ENCODE measurements around the gene TMEM132A.
"Not testable (repeated sequence)": the region's sequence is repeated elsewhere in the genome, so short reads cannot be mapped to it uniquely, and the experiment has no call there.

The TMEM132A gene

DNA sequence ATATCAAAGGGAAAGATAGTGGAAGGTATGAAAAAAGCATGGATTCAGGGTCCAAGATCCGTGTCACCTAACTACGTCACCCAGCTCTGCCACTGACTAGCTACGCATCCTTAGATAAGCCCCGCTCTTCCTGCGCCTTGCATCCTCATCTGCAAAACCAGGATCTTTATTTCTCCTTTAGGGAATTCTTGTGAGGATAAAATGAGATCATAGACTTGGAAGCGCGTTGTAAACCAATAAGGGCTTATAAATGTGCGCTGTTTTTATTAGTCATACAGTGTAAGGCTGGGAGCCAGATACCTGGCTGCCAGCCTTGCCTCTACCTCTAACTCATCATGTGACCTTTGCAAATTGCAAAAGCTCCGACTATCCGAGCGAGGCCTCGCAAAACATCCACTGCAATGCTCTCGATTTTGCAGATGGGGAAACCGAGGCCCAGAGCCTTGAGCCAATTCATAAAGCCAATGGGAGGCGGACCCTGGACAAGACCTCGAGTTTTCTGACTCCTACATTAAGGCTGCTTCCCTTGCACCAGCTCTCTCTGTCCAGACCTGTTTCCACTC is 18.6 kb upstream of the TMEM132A start:
- no peak for DNase-seq

DNA sequence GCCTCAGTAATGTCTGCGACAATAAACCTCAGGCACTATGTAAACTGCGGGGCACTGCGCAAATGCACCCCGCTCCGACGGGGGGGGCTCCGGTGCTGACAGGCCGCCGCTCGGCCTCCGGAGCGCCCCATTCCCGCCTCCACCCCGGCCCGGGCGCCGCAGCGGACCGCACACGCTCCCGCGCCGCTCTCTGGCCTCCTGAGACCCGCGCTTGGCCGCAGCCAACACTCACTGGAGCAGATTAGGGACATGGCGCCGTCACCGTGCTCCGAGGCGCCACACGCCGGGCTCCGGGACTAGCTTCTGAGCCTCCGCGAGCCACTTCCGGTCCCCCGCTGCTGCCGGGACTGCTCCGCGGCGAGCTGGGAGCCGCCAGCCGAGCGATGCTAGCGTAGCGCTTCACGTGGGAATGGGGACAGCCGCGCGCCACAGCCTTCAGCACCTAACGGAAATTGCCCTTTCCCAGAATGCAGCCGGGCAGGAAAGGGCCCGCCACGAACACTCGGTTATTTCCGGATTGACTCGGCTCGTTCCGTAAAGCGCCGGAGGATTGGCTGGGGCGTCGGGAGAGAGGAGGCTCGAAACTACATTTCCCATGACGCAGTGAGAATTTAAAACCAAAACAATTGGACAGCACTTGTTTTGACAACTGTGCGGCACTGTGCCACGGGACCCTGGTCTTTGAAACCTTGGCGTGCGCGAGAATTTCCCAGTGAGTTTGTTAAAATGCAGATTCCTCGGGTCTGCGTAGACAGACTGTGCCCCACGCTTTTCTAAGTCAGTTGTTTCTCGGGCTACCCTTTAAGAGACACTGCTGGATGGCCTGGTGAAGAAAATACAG is 17.9 kb upstream of the TMEM132A start, which contains the start of gene PRPF19:
PRPF19 (minus strand) TSS at position 454 of the 841 bp plus-strand sequence; CDS start at position 251, 203 bp downstream.
- peak; percentile 96 for DNase-seq

DNA sequence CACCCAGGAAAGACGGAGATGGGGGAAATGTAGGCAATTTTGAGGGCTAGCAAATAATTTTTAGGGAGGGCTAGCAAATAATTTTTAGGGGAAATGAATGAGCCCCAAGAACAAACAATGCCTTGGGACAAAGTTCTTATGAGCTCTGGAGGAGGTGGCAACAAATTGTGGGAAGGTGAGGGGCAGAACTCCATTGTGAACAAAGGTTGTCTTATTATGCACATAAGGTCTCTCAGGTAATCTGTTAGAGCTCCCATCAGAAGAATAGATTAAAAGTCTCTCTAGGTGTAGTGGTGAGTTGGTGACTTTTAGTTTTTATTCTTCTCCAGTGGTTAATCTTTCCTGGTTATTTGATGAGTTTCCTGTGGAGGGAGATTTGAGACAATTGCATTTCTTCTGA is 15.5 kb upstream of the TMEM132A start:
- no peak for DNase-seq

DNA sequence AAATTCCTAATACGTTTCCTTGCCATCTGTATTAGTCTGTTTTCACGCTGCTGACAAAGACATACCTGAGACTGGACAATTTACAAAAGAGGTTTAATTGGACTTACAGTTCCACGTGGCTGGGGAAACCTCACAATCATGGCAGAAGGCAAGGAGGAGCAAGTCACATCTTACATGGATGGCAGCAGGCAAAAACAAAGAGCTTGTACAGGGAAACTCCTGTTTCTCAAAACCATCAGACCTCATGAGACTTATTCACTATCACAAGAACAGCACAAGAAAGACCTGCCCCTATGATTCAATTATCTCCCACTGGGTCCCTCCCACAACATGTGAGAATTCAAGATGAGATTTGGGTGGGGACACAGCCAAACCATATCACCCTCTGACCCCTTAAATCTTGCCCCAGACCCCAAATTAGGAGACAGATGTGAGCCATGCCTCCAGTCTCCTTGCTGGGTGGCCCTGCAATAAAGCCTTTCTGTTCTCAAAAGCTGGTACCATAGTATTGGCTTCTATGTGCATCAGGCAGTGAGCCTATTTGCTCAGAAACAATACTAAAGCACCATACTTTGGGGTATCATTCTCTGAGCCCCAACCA is 14.5 kb upstream of the TMEM132A start:
- DNase-seq, result not testable (repeated sequence)

DNA sequence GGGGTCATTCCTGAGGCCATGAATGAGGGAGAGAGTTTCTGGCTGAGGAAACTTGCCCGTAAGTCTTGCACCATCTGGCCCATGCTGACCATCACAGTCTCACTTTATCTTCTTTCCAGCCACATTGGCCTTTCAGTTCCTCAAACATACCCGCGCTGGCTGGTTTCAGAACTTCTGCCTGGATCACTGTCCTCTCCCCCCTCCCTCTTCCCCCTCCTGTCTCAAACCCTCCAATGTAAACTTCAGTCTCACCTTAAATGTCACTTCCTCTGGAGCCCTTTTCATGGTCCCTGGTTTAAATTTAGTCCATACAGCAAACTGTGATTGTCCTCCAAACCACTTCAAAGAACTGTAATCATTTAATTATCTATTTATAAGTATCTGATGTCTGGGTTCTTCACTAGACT is 14.0 kb upstream of the TMEM132A start:
- DNase-seq, result no peak

DNA sequence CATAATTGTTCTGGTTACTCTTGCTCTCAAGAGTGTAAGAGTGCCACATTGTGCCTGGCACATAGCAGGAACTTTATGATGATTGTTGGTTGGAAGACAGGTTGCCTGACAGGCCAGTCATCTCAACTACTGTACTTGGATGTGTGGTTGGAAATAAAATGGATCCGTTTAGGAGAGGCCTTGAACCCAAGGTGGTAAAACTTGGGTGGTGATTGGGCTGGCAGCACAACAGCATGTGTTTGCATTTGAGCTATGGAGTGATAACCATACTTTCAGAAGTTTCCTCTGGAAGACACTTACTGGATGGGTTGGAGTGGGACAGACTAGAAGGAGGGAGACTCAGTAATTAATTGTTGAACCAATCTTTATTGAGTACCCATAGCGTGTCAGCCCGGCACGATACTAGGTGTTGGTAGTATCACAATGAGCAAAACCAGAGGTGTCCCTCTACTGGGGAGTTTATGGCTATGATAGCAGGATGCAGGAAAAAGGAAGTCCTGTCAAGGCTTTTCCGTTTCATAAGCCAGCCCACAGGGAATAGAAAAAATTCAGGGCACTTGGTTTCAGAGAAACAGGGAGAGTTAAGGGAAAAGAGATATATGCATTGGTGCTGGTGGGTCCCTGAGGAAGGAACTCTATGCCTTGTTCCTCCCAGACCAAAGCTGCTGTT is 13.4 kb upstream of the TMEM132A start:
- no peak for DNase-seq

DNA sequence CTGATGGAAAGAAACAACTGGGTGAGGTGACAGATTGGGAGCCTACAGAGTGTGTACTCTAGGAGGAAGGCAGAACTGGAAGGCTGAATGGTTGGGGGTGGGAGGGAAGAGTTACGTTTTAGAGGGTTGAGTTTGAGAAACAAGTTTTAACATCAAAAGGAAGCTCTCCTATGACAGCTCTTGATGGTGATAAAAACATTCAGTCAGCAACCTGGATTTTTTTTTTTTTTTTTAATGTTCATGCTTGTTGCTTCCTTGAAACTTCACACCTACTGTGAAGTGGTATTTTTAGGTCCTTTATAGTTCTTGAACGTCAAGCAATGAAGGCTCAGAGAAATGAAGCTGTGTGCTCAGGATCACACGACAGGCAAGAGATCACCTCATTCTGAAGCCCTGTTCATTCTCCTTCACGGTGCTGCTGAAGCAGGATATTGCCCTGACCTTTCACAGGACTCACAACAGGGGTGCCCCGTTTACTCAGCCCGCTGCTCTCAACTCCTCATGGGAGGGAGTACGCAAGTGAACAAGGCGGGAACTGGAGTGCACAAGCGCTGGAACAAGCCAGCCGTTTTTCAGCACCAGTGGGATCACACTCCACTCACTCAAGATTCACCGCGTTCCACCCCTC is 11.9 kb upstream of the TMEM132A start:
- no peak for DNase-seq

DNA sequence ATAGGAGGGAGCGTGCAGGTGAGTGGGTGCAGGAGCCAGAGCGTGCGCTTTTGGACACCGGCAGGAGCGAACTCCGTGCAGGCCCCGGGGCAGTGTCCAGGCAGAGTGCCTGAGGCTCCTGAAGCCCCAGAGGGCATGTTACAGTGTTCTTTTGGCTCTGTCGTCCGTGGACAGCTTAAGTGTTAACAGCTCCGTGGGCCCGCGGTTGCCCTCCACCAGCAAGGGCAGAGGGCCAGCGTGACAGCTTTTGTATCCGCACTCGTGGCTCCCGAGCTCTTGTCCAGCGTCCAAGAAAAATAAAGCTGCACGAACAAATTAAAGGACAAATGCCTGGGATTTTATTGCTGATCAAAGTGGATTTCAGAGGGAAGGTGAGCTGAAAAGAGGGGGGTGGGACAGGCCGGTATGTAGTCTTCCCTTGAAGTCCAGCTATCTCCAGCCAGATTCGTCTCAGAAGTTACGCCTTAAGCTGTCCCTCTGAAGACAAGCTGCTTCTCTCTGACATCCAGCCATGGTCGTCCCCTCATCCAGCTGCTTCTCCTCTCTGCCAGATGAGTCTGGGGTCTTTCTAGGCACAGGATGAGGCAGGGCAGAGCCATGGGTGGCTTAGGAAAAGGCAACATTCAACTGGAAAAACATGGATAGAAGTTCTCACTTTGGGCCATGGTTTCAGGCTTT is 11.3 kb upstream of the TMEM132A start:
- no peak for DNase-seq

DNA sequence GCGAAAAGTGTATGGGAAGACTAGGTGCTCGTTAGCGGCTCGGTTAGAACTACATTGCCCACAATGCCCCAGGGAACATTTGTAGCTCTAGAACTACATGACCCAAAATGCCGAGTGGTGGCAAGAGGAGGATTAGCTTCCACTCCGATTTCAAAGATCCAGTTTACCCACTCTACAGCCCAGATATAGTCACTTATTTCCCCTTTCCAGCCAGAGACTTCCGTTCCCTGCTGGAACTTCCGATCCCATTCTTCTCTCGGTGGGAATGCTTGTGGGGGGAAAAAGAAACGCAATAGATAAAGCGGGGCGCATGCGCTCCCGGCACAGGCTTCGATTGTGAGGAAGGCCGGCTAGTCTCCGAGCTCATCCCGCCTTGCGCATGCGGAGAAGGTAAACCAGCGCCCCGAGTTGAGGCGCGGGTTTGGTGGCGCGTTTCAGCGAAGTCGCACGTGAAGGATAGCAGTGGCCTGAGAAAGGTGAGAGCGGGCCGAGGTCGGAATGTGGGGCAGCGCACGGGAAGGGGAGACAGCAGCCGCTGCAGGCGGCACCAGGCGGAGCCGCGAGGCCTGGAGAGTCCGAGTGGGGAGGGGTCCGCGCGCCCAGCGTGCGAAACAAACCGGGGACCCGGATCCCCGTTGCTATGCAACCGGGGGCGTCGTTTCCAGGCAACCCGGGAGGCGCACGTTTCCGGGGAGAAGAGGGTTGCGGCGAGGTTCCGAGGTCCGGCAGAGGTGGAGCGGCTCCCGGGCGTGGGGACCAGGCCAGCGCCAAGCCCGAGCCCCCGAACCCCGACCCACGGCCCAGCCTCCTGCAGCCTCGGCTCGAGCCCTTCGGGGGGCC is 10.2 kb upstream of the TMEM132A start, which contains the start of gene TMEM109:
TMEM109 (plus strand) TSS at position 366 of the 840 bp plus-strand sequence. CDS start 5,536 bp downstream, outside the sequence.
- peak; percentile 92 for DNase-seq

DNA sequence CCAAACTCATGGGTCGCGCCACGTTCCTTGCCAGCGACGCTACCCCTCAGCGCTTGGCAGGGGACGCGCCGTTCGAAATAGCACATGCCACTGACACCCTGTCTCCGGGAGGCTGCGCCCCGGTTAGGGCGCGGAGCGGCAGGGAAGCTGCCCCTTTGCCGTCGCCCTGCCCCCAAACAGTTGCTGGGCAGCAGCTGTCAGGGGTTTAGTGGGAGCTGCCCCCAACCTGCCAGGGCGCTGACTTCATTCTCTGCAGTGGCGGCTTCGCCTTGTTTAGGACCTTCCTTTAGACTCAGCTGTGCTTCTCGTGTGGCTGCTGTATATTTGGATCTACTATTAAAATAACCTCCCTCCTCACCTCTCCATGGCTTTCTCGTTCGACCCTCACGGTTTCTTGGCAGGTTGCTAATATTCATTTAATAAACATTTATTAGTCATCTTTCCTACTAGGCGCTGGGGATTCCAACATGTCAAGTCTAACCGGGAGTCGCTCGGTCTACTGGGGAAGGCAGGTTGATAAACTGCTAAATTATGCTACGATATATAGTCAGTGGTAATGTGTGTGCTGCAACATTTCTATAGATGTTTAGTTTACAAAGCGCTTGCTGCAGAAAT is 9.5 kb upstream of the TMEM132A start:
- DNase-seq, result no peak

DNA sequence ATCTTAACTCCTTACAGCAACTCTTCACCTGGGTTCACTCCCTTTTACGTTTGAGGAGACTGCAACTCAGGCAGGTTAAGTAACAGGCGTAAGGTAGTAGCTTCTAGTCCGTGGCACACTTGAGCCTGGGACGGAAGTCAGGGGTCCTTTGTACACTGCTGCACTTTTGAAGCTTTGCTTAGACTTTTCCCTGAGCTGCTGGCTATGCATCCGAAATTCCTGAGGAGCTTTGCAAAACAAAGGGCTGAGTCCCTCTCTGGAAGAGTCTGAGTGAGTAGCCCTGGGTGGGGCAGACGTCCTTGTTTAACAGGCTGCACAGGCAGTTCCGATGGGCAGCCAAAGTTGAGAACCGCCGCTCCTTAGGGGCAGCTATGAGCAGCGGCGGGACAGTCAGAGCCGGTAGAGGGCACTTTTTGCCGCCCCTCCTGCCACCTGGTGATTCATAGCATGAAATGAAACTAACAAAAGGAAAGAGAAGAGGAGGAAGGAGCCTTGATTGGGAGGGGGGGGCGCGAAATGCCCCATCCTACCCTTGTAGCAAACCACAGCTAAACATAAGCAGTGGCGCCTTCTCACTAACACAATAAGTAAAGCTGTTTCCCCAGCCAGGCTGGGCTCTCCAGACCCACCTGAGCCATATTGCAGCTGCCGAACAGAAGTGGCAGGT is 8.9 kb upstream of the TMEM132A start:
- DNase-seq, result no peak

DNA sequence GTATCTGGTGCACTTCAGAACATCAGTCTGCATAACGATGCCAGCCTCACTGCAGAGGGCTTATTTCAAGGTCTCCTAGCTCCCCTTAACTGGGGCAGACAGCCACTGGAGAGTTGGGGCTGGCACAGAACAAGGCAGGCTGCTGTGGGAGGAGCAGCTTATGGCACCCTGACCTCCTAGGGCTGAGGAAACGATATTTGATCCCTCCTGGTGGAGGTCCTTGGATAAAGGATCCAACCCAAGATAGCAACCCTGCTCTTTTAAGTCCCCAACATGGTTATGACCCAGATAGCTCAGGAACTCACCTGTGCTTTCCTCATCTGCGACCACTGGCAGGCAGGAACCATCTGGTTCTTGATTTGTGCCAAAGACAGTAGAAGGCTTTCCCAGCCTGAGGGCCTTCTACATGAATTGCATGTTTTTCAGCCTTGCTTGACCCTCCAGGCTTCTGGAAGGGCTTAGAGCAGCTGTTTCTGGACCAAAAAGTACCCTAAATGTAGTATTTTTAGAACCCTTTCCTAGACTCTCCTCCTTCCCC is 7.5 kb upstream of the TMEM132A start:
- DNase-seq, result no peak

DNA sequence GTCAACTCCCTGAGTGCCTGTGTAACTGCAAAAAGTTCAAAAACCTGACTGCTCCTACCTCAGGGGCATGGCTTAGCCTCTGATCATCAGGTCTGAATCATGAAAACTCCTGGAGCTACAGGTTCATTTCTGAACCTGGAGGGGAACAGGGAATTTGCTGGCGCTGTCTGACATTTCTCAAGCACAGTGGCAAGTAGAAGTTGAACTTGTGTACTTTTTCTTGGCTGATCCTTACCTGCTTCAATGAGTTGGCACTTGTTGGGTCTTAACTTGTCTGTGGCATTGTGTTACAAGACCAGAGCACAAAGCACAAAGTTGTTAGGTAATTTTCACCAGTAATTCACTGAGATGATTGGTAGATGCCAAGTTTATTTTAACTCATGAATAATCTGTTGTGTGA is 7.0 kb upstream of the TMEM132A start:
- DNase-seq, result no peak

DNA sequence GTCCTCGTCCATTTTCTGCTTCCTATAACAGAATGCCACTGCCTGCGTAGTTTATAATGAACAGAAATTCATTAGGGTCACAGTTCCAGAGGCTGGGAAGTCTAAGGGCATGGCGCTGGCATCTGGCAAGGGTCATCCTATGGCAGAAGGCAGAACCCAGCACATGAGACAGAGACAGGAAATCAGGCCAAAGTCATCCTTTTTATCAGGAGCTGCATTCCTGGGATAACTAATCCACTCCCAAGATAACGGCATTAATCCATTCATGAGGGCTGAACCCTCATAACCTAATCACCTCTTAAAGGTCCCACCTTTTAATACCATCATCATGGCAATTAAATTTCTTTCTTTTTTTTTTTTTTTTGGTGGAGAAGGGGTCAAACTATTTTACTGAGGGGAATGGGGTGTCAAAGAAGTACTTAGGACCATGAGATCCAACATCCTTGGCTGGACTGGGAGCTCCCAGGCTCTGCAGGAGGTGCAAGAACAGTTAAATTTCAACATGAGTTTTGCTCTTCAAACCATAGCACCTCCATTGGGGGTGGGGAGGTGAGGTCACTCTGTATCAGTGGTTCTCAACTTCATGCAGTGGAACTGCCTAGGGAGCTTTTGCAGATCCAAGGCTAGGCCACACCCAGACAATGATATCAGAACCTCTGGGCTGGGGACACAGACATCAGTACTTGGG is 5.9 kb upstream of the TMEM132A start:
- no peak for DNase-seq

DNA sequence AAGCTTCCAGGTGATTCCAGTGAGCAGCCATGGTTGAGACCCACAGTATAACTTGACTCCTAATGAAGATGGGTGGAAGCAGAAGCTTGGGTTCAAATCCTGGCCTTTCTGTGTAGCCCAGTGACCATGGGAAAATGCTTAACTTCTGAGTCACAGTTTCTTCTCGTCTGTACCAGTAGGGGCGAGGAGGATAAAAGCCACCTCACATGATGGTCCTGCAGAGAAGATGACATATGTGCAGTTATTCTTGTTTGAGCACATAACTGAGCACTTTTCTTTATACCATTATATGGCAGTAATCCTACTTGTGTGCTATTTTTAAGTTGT is 5.4 kb upstream of the TMEM132A start:
- DNase-seq, result no peak

DNA sequence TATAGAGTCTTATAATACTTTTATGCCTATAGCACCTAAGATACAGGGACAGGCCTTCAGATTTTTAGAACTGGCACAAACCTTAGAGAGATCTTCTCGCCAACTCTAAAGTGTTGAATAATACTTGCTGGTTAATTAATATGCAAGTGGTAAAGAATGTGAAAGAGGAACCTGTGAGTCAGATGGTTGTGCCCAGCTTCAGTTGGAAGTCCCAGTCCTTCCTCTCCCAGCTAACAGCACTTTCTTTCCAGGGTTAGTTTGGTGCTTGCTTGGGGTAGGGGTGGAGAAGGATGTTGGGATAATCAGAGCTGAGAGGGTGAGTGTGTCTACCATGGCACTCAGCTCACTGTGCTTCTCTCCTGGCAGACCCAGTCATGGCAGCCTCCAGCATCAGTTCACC is 4.9 kb upstream of the TMEM132A start:
- DNase-seq, result no peak

DNA sequence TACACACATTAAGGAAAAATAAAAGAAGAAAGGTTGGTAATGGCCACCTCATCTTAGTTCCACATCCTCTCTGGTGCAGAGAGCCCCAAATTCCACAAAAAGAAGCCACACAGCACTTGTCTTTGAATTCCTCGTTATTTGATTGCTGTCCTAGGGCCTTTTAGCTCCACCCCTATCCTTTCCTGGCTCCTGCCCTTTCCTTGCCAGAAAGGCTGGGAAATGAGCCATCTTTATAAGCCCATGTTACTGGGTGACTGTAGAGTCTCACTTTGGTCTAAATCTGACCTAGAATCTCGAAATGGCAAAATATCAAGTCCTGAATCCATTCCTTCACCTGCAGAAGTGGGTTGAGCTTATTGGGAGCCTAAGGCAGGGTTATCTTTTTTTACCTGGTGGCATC is 4.3 kb upstream of the TMEM132A start:
- DNase-seq, result no peak

DNA sequence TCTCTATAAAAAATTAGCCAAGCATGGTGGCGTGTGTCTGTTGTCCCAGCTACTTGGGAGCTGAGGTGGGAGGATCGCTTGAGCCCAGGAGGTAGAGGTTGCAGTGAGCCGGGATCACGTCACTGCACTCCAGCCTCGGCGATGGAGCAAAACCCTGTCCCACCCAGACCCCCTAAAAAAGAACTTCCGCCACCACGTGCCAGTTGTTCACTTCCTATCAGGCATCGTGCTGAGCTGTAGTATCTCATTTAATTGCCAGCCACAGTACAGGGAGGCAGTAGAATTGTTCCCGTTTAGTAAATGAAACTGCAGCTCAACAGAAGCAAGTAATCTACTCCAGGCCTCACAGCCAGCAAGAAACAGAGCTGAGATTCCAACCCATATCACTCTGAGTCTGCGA is 3.0 kb upstream of the TMEM132A start:
- no peak for DNase-seq

DNA sequence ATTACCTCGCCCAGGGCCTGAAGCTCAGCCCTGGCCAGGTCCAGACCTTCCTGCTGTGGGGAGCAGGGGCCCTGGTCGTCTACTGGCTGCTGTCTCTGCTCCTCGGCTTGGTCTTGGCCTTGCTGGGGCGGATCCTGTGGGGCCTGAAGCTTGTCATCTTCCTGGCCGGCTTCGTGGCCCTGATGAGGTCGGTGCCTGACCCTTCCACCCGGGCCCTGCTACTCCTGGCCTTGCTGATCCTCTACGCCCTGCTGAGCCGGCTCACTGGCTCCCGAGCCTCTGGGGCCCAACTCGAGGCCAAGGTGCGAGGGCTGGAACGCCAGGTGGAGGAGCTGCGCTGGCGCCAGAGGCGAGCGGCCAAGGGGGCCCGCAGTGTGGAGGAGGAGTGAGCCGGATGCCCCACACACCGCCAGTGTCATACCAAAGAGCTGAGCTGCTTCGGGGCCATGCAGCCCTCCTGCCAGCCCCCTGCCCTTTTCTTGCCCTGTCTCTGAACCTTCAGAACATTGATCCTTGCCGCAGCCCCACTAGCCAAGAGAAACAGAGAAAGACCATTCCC is 2.4 kb upstream of the TMEM132A start:
- no peak for DNase-seq

Measured in NCI-H446 treated with DMSO at 0.1 percent for 48 hours (cell line).